SK-N-SH (cell line): ENCODE results near the gene ZCCHC7. TPM values are rescaled to one million over a fixed set of nuclear protein-coding genes. Genes with fewer than 3 reads are reported as not detected.

ENCODE experiments used
- CTCF ChIA-PET: fragments of 300-600, 350-600 bp; formaldehyde crosslinking; extraction: SDS; loops from one replicate; lab custom pipeline; 2021; lab: Yijun Ruan, JAX
- POLR2A ChIA-PET: fragments of 350-600 bp; sonication (Branson Sonifier 250); formaldehyde crosslinking; extraction: SDS; loops from one replicate; lab custom pipeline; 2020; ENCODE audit warnings: antibody characterized with exemption, inconsistent platforms; lab: Yijun Ruan, JAX
- DNase-seq: peaks from one replicate; pipeline ENCODE4 v3.0.0; 2012
- H2AFZ ChIP-seq: fragments of 200-600 bp; sonication (generic); 2 replicates; pipeline ENCODE4 v1.8.1; 2016; ENCODE audit warnings: antibody characterized with exemption, mild to moderate bottlenecking, low read depth
- H3F3A ChIP-seq: fragments of 200-600 bp; sonication (generic); replicated peaks from 2 replicates; pipeline ENCODE3; 2016; ENCODE audit warnings: antibody characterized with exemption, mild to moderate bottlenecking; ENCODE audit not compliant: insufficient read depth
- H3K27ac ChIP-seq, 2 experiments: fragments of 200-500 bp in 1 of 2; fragments of 200-600 bp in 1 of 2; sonication (Bioruptor generic) in 1 of 2; sonication (generic), shearing (Covaris generic) in 1 of 2; 2 replicates each; pipeline versions ENCODE4 v1.5.1 to v1.6.1; 2014 to 2016; ENCODE audit warnings: low read depth in 2 of 2, inconsistent platforms in 1 of 2, low read length in 1 of 2, mild to moderate bottlenecking in 1 of 2, mixed read lengths in 1 of 2
- H3K27me3 ChIP-seq: fragments of 200-600 bp; sonication (generic), shearing (Covaris generic); 2 replicates; pipeline ENCODE4 v1.6.1; 2016; ENCODE audit warnings: mixed run types; ENCODE audit not compliant: insufficient read depth
- H3K36me3 ChIP-seq, 2 experiments: fragments of 200-500 bp in 1 of 2; fragments of 200-600 bp in 1 of 2; sonication (Bioruptor generic) in 1 of 2; sonication (generic) in 1 of 2; replicated peaks in 1 of 2; 2 replicates each; pipeline versions ENCODE3 to v1.5.1; 2014 to 2016; ENCODE audit warnings: low read length in 1 of 2, mild to moderate bottlenecking in 1 of 2; ENCODE audit not compliant: insufficient read depth in 2 of 2, control insufficient read depth in 1 of 2
- H3K4me1 ChIP-seq, 2 experiments: fragments of 200-500 bp in 1 of 2; fragments of 200-600 bp in 1 of 2; sonication (Bioruptor generic) in 1 of 2; sonication (generic), shearing (Covaris generic) in 1 of 2; 2 replicates each; pipeline versions ENCODE4 v1.5.1 to v1.6.1; 2014 to 2016; ENCODE audit warnings: low read depth in 1 of 2, low read length in 1 of 2, mixed run types in 1 of 2; ENCODE audit not compliant: insufficient read depth in 2 of 2, control insufficient read depth in 1 of 2
- H3K4me2 ChIP-seq: fragments of 200-600 bp; sonication (generic), shearing (Covaris generic); 2 replicates; pipeline ENCODE4 v1.6.1; 2017; ENCODE audit warnings: mixed run types
- H3K4me3 ChIP-seq, 2 experiments: fragments of 200-500 bp in 1 of 2; fragments of 200-600 bp in 1 of 2; sonication (Bioruptor generic) in 1 of 2; sonication (generic), shearing (Covaris generic) in 1 of 2; 2 replicates each; pipeline versions ENCODE4 v1.5.1 to v1.8.1; 2014 to 2016; ENCODE audit warnings: low read depth in 2 of 2, inconsistent platforms in 1 of 2, low read length in 1 of 2, mild to moderate bottlenecking in 1 of 2, mixed read lengths in 1 of 2, moderate library complexity in 1 of 2
- H3K79me2 ChIP-seq: fragments of 200-600 bp; sonication (generic); 2 replicates; pipeline ENCODE4 v1.8.1; 2017; ENCODE audit warnings: mild to moderate bottlenecking; ENCODE audit not compliant: insufficient read depth
- H3K9ac ChIP-seq: fragments of 200-600 bp; sonication (generic); 2 replicates; pipeline ENCODE4 v1.6.1; 2017; ENCODE audit warnings: mixed run types
- H3K9me2 ChIP-seq: fragments of 200-600 bp; sonication (generic); 2 replicates; pipeline ENCODE4 v1.6.1; 2017; ENCODE audit warnings: mixed run types
- H3K9me3 ChIP-seq: fragments of 200-600 bp; sonication (generic); 2 replicates; pipeline ENCODE4 v1.6.1; 2017; ENCODE audit warnings: mixed run types, mild to moderate bottlenecking, moderate library complexity
- H4K20me1 ChIP-seq: fragments of 200-600 bp; sonication (generic); 2 replicates; pipeline ENCODE4 v1.6.1; 2017; ENCODE audit warnings: mild to moderate bottlenecking, mixed run types; ENCODE audit not compliant: insufficient read depth
- CTCF ChIP-seq: fragments of 200-600 bp; sonication (generic); IDR thresholded peaks from 2 replicates; pipeline ENCODE4 v1.6.1; 2017; ENCODE audit warnings: antibody characterized with exemption, mild to moderate bottlenecking, moderate library complexity
- ELF1 ChIP-seq: IDR thresholded peaks from 2 replicates; pipeline ENCODE4 v1.4.0; 2012
- EP300 ChIP-seq, 2 experiments: IDR thresholded peaks; 2 replicates each; pipeline versions ENCODE4 v1.4.0 to v1.6.1; 2012; ENCODE audit warnings: borderline replicate concordance in 1 of 2, low read depth in 1 of 2, low read length in 1 of 2
- EZH2phosphoT487 ChIP-seq: fragments of 200-600 bp; sonication (generic); IDR thresholded peaks from 2 replicates; pipeline ENCODE4 v1.6.1; 2017; ENCODE audit warnings: low read depth, mixed run types, mild to moderate bottlenecking, antibody characterized with exemption, moderate library complexity, borderline replicate concordance
- FOSL2 ChIP-seq: IDR thresholded peaks from 2 replicates; pipeline ENCODE4 v1.4.0; 2012; ENCODE audit warnings: low read depth, mild to moderate bottlenecking, moderate library complexity, borderline replicate concordance
- FOXJ3 ChIP-seq: sonication (generic); formaldehyde crosslinking; IDR thresholded peaks from 2 replicates; pipeline ENCODE4 v1.5.1; 2020; ENCODE audit warnings: mild to moderate bottlenecking, missing genetic modification reagents
- GABPA ChIP-seq: IDR thresholded peaks from 2 replicates; pipeline ENCODE4 v1.4.0; 2012; ENCODE audit warnings: low read depth, mild to moderate bottlenecking
- GATA2 ChIP-seq: sonication (generic); formaldehyde crosslinking; IDR thresholded peaks from 2 replicates; pipeline ENCODE4 v1.5.0; 2020; ENCODE audit warnings: mild to moderate bottlenecking, missing genetic modification reagents
- JUND ChIP-seq: IDR thresholded peaks from 2 replicates; pipeline ENCODE4 v1.4.0; 2012
- MAX ChIP-seq: IDR thresholded peaks from 2 replicates; pipeline ENCODE4 v1.4.0; 2012; ENCODE audit warnings: low read depth
- MEF2A ChIP-seq: IDR thresholded peaks from 2 replicates; pipeline ENCODE4 v1.4.0; 2012; ENCODE audit warnings: low read depth, borderline replicate concordance
- NRF1 ChIP-seq: IDR thresholded peaks from 2 replicates; pipeline ENCODE4 v1.6.1; 2012; ENCODE audit warnings: low read depth, mild to moderate bottlenecking, low read length
- PBX3 ChIP-seq: IDR thresholded peaks from 2 replicates; pipeline ENCODE4; 2012
- POLR2AphosphoS5 ChIP-seq: IDR thresholded peaks from 2 replicates; pipeline ENCODE4 v1.6.1; 2012; ENCODE audit warnings: low read depth, low read length
- RAD21 ChIP-seq: IDR thresholded peaks from 2 replicates; pipeline ENCODE4 v1.6.1; 2012; ENCODE audit warnings: mild to moderate bottlenecking, low read length
- RFX5 ChIP-seq: IDR thresholded peaks from 2 replicates; pipeline ENCODE4 v1.6.1; 2012; ENCODE audit warnings: mild to moderate bottlenecking, improper control_type of control experiment, low read length
- RXRA ChIP-seq: IDR thresholded peaks from 2 replicates; pipeline ENCODE4 v1.4.0; 2012; ENCODE audit warnings: low read depth, mild to moderate bottlenecking, borderline replicate concordance
- SIN3A ChIP-seq: IDR thresholded peaks from 2 replicates; pipeline ENCODE4 v1.6.1; 2012; ENCODE audit warnings: low read depth, mild to moderate bottlenecking, low read length, moderate library complexity, borderline replicate concordance
- TCF12 ChIP-seq: IDR thresholded peaks from 2 replicates; pipeline ENCODE4 v1.4.0; 2012
- USF1 ChIP-seq: IDR thresholded peaks from 2 replicates; pipeline ENCODE4 v1.4.0; 2012; ENCODE audit warnings: low read depth, borderline replicate concordance
- YY1 ChIP-seq: IDR thresholded peaks from 2 replicates; pipeline ENCODE4 v1.4.0; 2012; ENCODE audit warnings: low read depth, mild to moderate bottlenecking
- ZBTB33 ChIP-seq: IDR thresholded peaks from 2 replicates; pipeline ENCODE4 v1.4.0; 2012; ENCODE audit warnings: low read depth, borderline replicate concordance
- WGBS: methylation state at CpG from one replicate; pipeline ENCODE4 v1.1.6; 2017; ENCODE audit warnings: low lambda C conversion rate; 5-methylcytosine and 5-hydroxymethylcytosine counted together
- polyA plus RNA-seq, 3 experiments: library from polyadenylated mRNA; depleted of rRNA; stranded (reverse); fragments of >200 nt; gene quantifications; 2 replicates each; pipeline ENCODE4 v1.2.3, GENCODE V29; 2012

The ZCCHC7 gene
- polyA plus RNA-seq, 1 of the 3 experiments (the other 2 are of a cell fraction) = 12.6 TPM

GRCh38 chr9:37281541-37281940, 161.2 kb downstream of the ZCCHC7 start (continued):
- TF ChIP-seq GATA2 (CRISPR knock-in tag) (no peak), PBX3 (no peak), RXRA (no peak), RFX5 (no peak), USF1 (no peak), YY1 (no peak), EZH2phosphoT487 (no peak), ELF1 (no peak)

- Histone ChIP-seq H3F3A (peaks cover 33% of the 10 kb centered on the region), H3K4me1 (peaks cover 0 to 20% of the 10 kb centered on the region in 2 experiments; a peak in 2 of 4 replicates), H4K20me1 (no peaks in the 10 kb centered on the region), H3K4me2 (peak overlapping the region; percentile 71), H2AFZ (no peak overlapping the region), H3K4me3 (no peak overlapping the region; a peak in 1 of 4 replicates), H3K79me2 (peaks cover 39% of the 10 kb centered on the region), H3K27me3 (no peaks in the 10 kb centered on the region), H3K9me2 (no peaks in the 10 kb centered on the region), H3K9ac (peak overlapping the region; percentile 52; the same call in 1 of the 2 replicates), H3K9me3 (no peaks in the 10 kb centered on the region), H3K36me3 (peaks cover 0 to 3% of the 10 kb centered on the region in 2 experiments), H3K27ac (peak overlapping the region in 1 of 2 experiments; percentile 91; a peak in 2 of 4 replicates)
- no peak for DNase-seq
- WGBS = 55% methylated on average over 6 of the region's 6 CpGs
- CTCF ChIA-PET = interaction anchor here (0.9 to 1.7 kb wide), 3 partner anchors 9 to 410 kb away, joined by 3 to 5 read pairs (median 4); no protein-coding TSS in a partner anchor
- POLR2A ChIA-PET = no interaction called here
- TF ChIP-seq EP300 (IDR thresholded peaks at IDR 0.05; ENCODE audit: borderline replicate concordance in 1 of 2, low read depth in 1 of 2, low read length in 1 of 2) (peak in 1 of 2 experiments; percentile 26; a peak in 1 of 4 replicates), TCF12 (peak; percentile 21; the same call in 1 of the 2 replicates), MAX (no peak), FOXJ3 (CRISPR knock-in tag) (no peak), RXRA (no peak), NRF1 (no peak), FOSL2 (peak; percentile 29; the same call in 1 of the 2 replicates), CTCF (no peak), ELF1 (no peak), JUND (peak; percentile 30; the same call in 1 of the 2 replicates), EZH2phosphoT487 (no peak), RFX5 (no peak), MEF2A (no peak), RAD21 (no peak), USF1 (no peak), ZBTB33 (no peak), SIN3A (no peak), GABPA (no peak), POLR2AphosphoS5 (no peak)
These were observed 163.5 kb downstream of the ZCCHC7 start for GRCh38 chr9:37283730-37284325.
